ENCODE measurements around the gene GAB1. TPM values are rescaled to one million over a fixed set of nuclear protein-coding genes. Genes with fewer than 3 reads are reported as not detected.

GAB1 gene
- total RNA-seq, 1 experiment from 2014 or later = 15.3 TPM

GRCh38 chr4:143432258-143432591 is 95.5 kb downstream of the GAB1 start:
- Histone ChIP-seq H2AFZ (ENCODE audit: low read length) (no peak overlapping the region), H3K4me1 (ENCODE audit: insufficient read depth, low read length) (no peaks in the 10 kb centered on the region; the same call in 1 of the 2 replicates), H3K23me2 (ENCODE audit: insufficient read length, low read depth, low read length, poor library complexity, severe bottlenecking) (no peaks in the 10 kb centered on the region), H2BK15ac (ENCODE audit: low read depth, low read length) (no peak overlapping the region), H3K27me3 (ENCODE audit: insufficient read depth, low read length) (no peaks in the 10 kb centered on the region), H2BK12ac (ENCODE audit: insufficient read length, low read depth, low read length) (no peak overlapping the region), H2BK20ac (ENCODE audit: low read depth, low read length, poor library complexity, severe bottlenecking) (no peak overlapping the region), H4K91ac (ENCODE audit: insufficient read length, low read depth, low read length) (no peak overlapping the region), H3K4me2 (ENCODE audit: insufficient read depth, insufficient read length, low read length) (no peak overlapping the region), H3K27ac (ENCODE audit: insufficient read length, low read depth, low read length) (no peak overlapping the region), H3K79me2 (ENCODE audit: insufficient read depth, low read length) (no peaks in the 10 kb centered on the region), H3K23ac (ENCODE audit: insufficient read length, low read depth, low read length) (no peak overlapping the region), H2AK5ac (ENCODE audit: insufficient read length, low read length) (no peak overlapping the region), H3K9ac (ENCODE audit: extremely low read depth, insufficient read length, low read length) (no peak overlapping the region), H4K20me1 (ENCODE audit: control insufficient read depth, insufficient read depth, insufficient read length) (no peaks in the 10 kb centered on the region), H4K5ac (ENCODE audit: insufficient read length, low read depth, low read length) (no peak overlapping the region), H3K9me3 (ENCODE audit: control insufficient read depth, low read depth, low read length) (no peaks in the 10 kb centered on the region), H3K56ac (ENCODE audit: insufficient read length, low read depth, low read length) (no peak overlapping the region), H3T11ph (ENCODE audit: low read length) (no peak overlapping the region), H2BK120ac (ENCODE audit: low read depth, low read length, poor library complexity, severe bottlenecking) (no peak overlapping the region), H3K18ac (ENCODE audit: insufficient read length, low read depth, low read length) (no peak overlapping the region), H2BK5ac (ENCODE audit: insufficient read length, low read length) (no peak overlapping the region), H4K8ac (replicated peaks; ENCODE audit: insufficient read length, low read depth, low read length) (no peak overlapping the region), H3K79me1 (ENCODE audit: insufficient read depth, low read depth, low read length, poor library complexity, severe bottlenecking) (no peaks in the 10 kb centered on the region), H3K4ac (ENCODE audit: low read depth, low read length) (no peak overlapping the region), H3K14ac (ENCODE audit: insufficient read depth, low read length) (no peak overlapping the region)
- whole genome bisulfite sequencing (ENCODE audit: extremely low coverage, insufficient read length, low lambda C conversion rate) = no CpG with 5 or more reads among the region's 4 CpGs
- DNase-seq = no peak
- no peak overlapping the region for H3K4me3 Mint-ChIP-seq
- H3K4me1 Mint-ChIP-seq = peaks cover 40 to 41% of the 10 kb centered on the region in 2 experiments
- H3K9me3 Mint-ChIP-seq = peaks cover 0 to 4% of the 10 kb centered on the region in 2 experiments; a peak in 3 of 5 replicates
- peak overlapping the region in 2 of 3 experiments; percentile 97 to 99; a peak in 4 of 7 replicates for H3K27ac Mint-ChIP-seq
- H3K36me3 Mint-ChIP-seq (ENCODE audit: insufficient read depth in 1 of 3, low read depth in 3 of 3) = peaks cover 3 to 22% (median 15%) of the 10 kb centered on the region in 3 experiments; a peak in 5 of 7 replicates
- no peaks in the 10 kb centered on the region for H3K27me3 Mint-ChIP-seq (ENCODE audit: low read depth)
- TF ChIP-seq CTCF (conservative IDR thresholded peaks at IDR 0.05) = no peak
